SJSA1 (cell line): ENCODE data around the gene LTC4S. TPM values are rescaled to one million over a fixed set of nuclear protein-coding genes. Genes with fewer than 3 reads are reported as not detected.
"Not testable (repeated sequence)": the region's sequence is repeated elsewhere in the genome, so short reads cannot be mapped to it uniquely, and the experiment has no call there.

Experiments used
- DNase-seq, 2 experiments: peaks; one replicate each; pipeline ENCODE4 v3.0.0-alpha.2; 2015 to 2020; ENCODE audit warnings: low spot score in 2 of 2, low read depth in 1 of 2
- H3K27ac ChIP-seq: fragments of 250-450 bp; sonication (Bioruptor Pico); 2 replicates; pipeline ENCODE4 v1.5.1; 2020; ENCODE audit warnings: mild to moderate bottlenecking, moderate library complexity
- H3K27me3 ChIP-seq: fragments of 250-450 bp; sonication (Bioruptor Pico); replicated peaks from 2 replicates; pipeline ENCODE4 v1.5.1; 2020; ENCODE audit warnings: mild to moderate bottlenecking, moderate library complexity
- H3K36me3 ChIP-seq: fragments of 250-450 bp; sonication (Bioruptor Pico); 2 replicates; pipeline ENCODE4 v1.5.1; 2020; ENCODE audit warnings: mild to moderate bottlenecking
- H3K4me1 ChIP-seq: fragments of 250-450 bp; sonication (Bioruptor Pico); replicated peaks from 2 replicates; pipeline ENCODE4 v1.6.1; 2021; ENCODE audit warnings: mild to moderate bottlenecking
- H3K4me3 ChIP-seq: fragments of 250-450 bp; sonication (Bioruptor Pico); 2 replicates; pipeline ENCODE4 v1.5.1; 2020; ENCODE audit warnings: mild to moderate bottlenecking
- H3K9me3 ChIP-seq: fragments of 250-450 bp; sonication (Bioruptor Pico); replicated peaks from 2 replicates; pipeline ENCODE4 v1.5.1; 2020; ENCODE audit warnings: mild to moderate bottlenecking
- total RNA-seq: library from RNA; depleted of rRNA; stranded (reverse); fragments of >200 nt; shearing (Covaris generic); gene quantifications from 2 replicates; pipeline ENCODE4 v1.2.3, GENCODE V29; 2014; rRNA removed

Gene LTC4S, protein sequence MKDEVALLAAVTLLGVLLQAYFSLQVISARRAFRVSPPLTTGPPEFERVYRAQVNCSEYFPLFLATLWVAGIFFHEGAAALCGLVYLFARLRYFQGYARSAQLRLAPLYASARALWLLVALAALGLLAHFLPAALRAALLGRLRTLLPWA
- 0.68 TPM in 1 of 2 replicates, not detected in the other for total RNA-seq

- no peaks in the 10 kb centered on the region for H3K27me3 ChIP-seq
- no peaks in the 10 kb centered on the region for H3K9me3 ChIP-seq
- no peak for DNase-seq
- H3K36me3 ChIP-seq, result peaks cover 25% of the 10 kb centered on the region
- peaks cover 15% of the 10 kb centered on the region for H3K4me1 ChIP-seq
- H3K27ac ChIP-seq, result no peak within 1 kb of the TSS
- no peak within 1 kb of the TSS for H3K4me3 ChIP-seq
These were observed at the start of gene LTC4S for GRCh38 chr5:179793468-179794139. Gene LTC4S (plus strand): TSS chr5:179793986. CDS start chr5:179794081, 95 bp downstream.

- H3K27ac ChIP-seq, H3K27me3 ChIP-seq, H3K4me3 ChIP-seq, H3K4me1 ChIP-seq, H3K9me3 ChIP-seq, DNase-seq: not testable (repeated sequence)
- H3K36me3 ChIP-seq, result peaks cover 50% of the 10 kb centered on the region
These were observed 49.7 kb upstream of the LTC4S start for GRCh38 chr5:179744106-179744505.

- Histone ChIP-seq H3K27me3 (no peaks in the 10 kb centered on the region), H3K4me3 (no peak overlapping the region), H3K9me3 (no peaks in the 10 kb centered on the region; the same call in 1 of the 2 replicates)
These were observed 46.9 kb upstream of the LTC4S start for GRCh38 chr5:179746872-179747271.

DNA sequence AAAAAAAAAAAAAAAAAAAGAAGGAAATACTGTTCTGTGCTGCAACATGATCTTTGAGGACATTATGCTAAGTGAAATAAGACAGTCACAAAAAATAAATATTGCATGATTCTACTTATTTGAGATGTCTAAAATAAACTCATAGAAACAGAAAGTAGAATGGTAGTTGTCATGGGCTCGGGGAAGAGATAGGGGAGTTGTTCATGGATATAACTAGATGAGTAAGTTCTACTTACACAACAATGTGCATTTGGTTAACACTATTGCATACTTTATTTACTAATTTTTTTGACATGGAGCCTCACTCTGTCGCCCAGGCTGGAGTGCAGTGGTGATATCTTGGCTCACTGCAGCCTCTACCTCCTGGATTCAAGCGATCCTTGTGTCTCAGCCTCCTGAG, 46.0 kb upstream of the LTC4S start:
- H3K27me3 ChIP-seq, result no peaks in the 10 kb centered on the region
- no peak overlapping the region for H3K4me3 ChIP-seq
- no peak for DNase-seq
- no peaks in the 10 kb centered on the region; the same call in 1 of the 2 replicates for H3K9me3 ChIP-seq
- no peaks in the 10 kb centered on the region for H3K4me1 ChIP-seq
- H3K27ac ChIP-seq, result no peak overlapping the region
- peaks cover 60% of the 10 kb centered on the region for H3K36me3 ChIP-seq

More at GRCh38 chr5:179746872-179747271, 46.9 kb upstream of the LTC4S start:
- Histone ChIP-seq H3K4me1 (no peaks in the 10 kb centered on the region), H3K27ac (no peak overlapping the region), H3K36me3 (peaks cover 62% of the 10 kb centered on the region)
- no peak for DNase-seq

DNA sequence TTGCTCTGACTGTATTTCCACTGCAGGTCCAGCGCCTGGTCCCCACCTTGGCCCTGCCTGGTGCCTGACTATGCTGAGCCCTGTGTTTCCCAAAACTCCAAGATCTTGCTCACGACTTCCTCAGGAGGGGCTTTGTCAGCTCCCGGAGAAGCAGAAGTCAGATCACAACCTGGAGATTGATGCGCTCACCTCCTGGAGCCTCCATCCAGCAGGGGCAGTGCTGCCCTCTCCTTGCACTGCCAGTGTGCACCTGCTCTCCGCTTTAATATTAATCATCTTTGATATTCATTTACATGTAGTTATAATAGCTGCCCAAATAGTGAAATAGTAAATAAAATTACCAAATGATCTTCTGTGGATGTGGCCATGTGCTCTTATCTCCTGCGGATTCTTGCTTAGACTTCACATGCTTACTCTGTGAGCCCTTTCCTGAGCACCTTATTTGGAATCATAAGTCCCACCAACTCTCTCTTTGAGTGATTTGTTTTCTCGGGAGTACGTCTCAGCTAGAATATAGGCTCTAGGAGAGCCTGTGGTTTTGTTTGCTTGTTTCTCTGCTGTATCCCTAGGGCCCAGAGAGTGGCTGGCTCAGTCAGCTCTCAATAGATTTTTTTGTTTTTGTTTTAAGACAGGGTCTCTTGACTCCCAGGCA, 43.8 kb upstream of the LTC4S start:
- H3K9me3 ChIP-seq, result no peaks in the 10 kb centered on the region; the same call in none of the 2 replicates
- no peak for DNase-seq
- H3K4me3 ChIP-seq, result no peak overlapping the region
- H3K4me1 ChIP-seq, result peaks cover 5% of the 10 kb centered on the region
- peaks cover 63% of the 10 kb centered on the region for H3K36me3 ChIP-seq
- no peak overlapping the region for H3K27ac ChIP-seq
- H3K27me3 ChIP-seq, result no peaks in the 10 kb centered on the region

DNA sequence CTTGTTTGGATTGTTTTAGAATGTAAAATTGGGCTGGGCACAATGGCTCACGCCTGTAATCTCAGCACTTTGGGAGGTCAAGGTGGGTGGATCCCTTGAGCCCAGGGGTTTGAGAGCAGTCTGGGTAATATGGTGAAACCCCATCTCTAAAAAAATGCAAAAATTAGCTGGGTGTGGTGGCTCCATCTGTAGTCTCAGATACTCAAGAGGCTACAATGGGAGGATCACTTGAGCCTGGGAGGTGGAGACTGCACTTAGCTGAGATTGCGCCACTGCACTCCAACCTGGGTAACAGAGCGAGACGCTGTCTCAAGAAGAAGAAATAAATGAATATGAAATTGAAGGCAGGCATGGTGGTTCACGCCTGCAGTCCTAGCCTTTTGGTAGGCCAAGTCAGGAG, 39.8 kb upstream of the LTC4S start:
- Histone ChIP-seq H3K36me3 (peaks cover 45% of the 10 kb centered on the region), H3K27ac (no peak overlapping the region), H3K4me1 (peaks cover 6% of the 10 kb centered on the region), H3K4me3 (no peak overlapping the region), H3K27me3 (no peaks in the 10 kb centered on the region), H3K9me3 (no peaks in the 10 kb centered on the region; the same call in 1 of the 2 replicates)
- DNase-seq, result no peak

DNA sequence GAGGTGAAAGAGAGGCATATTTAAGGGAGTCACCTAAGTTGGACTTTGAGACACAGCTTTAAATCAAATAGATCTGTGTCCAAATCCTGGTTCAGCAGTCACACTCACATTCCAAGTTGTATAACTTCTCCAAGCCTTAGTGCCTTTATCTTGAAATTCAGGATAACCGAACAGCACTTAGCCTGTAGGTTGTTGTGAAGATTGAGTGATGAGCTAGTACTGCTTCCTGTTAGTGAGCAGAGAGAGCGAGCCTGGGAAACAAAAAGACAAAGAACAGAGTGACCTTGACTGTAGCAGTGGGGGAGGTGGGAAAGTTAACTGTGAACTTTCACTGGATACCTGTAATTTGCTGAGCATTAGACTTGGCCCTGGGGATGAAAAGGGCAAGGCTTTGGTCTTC, 38.8 kb upstream of the LTC4S start:
- peaks cover 6% of the 10 kb centered on the region for H3K4me1 ChIP-seq
- no peak overlapping the region for H3K27ac ChIP-seq
- H3K9me3 ChIP-seq, result no peaks in the 10 kb centered on the region; the same call in 1 of the 2 replicates

GRCh38 chr5:179758955-179759354, 34.8 kb upstream of the LTC4S start:
- Histone ChIP-seq H3K27ac (no peak overlapping the region), H3K4me3 (no peak overlapping the region), H3K4me1 (peaks cover 33% of the 10 kb centered on the region), H3K9me3 (no peaks in the 10 kb centered on the region; the same call in 1 of the 2 replicates), H3K27me3 (no peaks in the 10 kb centered on the region), H3K36me3 (peaks cover 16% of the 10 kb centered on the region)
- no peak for DNase-seq

More for the DNA sequence above, 38.8 kb upstream of the LTC4S start:
- H3K4me3 ChIP-seq, result no peak overlapping the region
- H3K36me3 ChIP-seq, result peaks cover 39% of the 10 kb centered on the region
- no peak for DNase-seq
- no peaks in the 10 kb centered on the region for H3K27me3 ChIP-seq

DNA sequence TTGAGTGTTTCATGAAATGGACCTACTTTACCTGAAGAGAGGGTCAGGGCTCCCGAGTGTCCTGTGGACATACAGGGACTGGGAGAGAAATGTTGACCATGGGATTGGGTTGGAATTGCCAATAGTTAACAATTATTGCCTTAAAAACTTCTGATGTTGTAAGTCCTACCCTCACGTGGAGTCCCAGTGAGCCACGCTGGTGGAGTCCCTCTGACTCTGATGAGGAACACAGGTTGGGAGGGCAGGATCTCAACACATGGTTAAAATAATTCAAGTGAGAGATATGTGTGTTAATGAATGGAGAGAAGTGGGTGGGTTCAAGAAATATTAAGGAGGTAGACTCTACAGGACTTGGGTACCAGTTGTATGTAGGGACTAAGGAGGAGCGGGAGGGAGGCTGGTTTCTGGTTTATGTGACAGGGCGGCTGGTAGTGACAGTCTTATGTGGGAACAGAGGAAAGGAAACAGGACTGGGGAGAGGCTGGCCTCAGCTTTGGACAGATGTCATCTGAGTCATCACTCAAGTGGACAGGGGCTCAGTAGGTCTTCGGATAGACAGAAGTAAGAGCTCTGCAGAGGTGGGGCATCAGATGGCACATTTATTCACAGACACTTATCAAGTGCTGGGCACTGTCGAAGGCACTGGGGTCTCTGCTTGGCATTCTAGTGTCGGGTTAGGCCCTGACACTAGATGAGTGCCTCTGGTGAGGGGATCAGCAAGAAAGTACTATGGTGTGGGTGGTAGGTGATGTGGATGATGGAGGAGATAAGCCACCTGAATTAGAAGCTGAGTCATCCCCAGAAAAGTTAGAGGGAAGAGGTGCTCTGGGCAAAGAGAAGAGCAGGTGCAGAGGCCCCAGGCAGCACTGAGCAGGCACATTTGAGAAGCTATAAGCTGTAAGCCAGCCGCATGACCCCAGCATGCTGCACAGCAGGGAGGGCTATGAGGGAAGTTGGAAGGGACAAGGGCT, 33.9 kb upstream of the LTC4S start:
- Histone ChIP-seq H3K9me3 (no peaks in the 10 kb centered on the region; the same call in 1 of the 2 replicates), H3K27ac (no peak overlapping the region), H3K4me3 (no peak overlapping the region), H3K27me3 (no peaks in the 10 kb centered on the region), H3K36me3 (peaks cover 17% of the 10 kb centered on the region), H3K4me1 (peaks cover 39% of the 10 kb centered on the region)
- DNase-seq, result no peak

DNA sequence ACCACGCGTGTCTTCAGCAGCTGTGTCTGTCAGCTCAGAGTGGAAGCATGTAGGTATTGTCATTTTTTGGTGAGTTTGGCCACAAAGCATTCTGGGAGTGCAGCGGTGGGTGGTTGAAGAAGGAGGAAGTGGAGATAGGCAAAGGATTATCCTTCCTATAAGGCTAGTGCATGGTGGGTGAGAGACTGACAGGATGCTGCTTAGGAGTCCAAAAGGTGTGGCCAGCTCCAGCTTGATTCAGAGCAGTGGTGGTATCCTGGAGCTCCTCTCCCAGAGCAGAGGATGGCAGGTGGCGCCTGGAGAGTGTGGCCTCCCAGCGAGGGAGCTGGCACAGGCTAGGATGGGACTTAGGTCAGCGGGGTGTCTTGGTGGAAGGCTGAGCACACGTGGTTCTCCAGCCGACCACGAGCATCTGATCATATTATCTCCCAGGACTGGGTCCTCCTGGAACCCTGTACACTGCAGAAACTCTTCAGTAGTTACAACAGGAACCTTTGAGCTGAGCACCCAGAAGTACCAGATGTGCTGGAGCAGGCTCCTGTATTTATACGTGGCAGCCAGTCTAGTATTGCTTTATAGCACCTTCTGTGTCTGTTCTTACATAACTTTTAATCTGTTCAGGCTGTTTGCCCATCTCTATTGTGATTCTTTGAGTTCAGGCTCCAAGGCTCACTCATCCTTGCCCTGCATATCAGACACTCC, 31.6 kb upstream of the LTC4S start:
- H3K36me3 ChIP-seq, result peaks cover 29% of the 10 kb centered on the region
- H3K4me3 ChIP-seq, result no peak overlapping the region
- no peak for DNase-seq
- H3K9me3 ChIP-seq, result no peaks in the 10 kb centered on the region
- H3K27me3 ChIP-seq, result no peaks in the 10 kb centered on the region
- H3K4me1 ChIP-seq, result peaks cover 60% of the 10 kb centered on the region
- peak overlapping the region; percentile 1; the same call in 1 of the 2 replicates for H3K27ac ChIP-seq

DNA sequence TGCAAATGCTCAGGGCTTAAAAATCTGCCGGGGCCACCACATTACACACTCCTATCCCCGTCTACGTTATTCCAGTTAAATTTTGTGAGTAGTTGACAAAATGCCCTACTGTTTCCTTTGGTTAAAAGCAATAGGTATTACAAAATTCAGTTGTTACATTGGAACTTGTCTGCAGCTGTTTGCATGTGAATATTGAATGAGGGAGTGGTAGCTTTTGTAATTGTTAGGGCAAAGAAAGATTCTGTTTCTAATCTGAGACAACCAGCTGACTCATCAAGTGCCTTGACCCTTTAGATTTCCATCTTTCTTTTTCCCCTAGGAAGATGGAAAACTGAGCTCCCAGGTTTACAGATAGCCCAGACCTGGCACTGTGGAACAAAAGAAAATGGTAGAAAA, 31.0 kb upstream of the LTC4S start:
- no peaks in the 10 kb centered on the region for H3K27me3 ChIP-seq
- peaks cover 64% of the 10 kb centered on the region for H3K4me1 ChIP-seq
- H3K9me3 ChIP-seq, result no peaks in the 10 kb centered on the region
- no peak for DNase-seq
- peaks cover 34% of the 10 kb centered on the region for H3K36me3 ChIP-seq
- H3K4me3 ChIP-seq, result no peak overlapping the region
- H3K27ac ChIP-seq, result peak overlapping the region; percentile 1; the same call in 1 of the 2 replicates

DNA sequence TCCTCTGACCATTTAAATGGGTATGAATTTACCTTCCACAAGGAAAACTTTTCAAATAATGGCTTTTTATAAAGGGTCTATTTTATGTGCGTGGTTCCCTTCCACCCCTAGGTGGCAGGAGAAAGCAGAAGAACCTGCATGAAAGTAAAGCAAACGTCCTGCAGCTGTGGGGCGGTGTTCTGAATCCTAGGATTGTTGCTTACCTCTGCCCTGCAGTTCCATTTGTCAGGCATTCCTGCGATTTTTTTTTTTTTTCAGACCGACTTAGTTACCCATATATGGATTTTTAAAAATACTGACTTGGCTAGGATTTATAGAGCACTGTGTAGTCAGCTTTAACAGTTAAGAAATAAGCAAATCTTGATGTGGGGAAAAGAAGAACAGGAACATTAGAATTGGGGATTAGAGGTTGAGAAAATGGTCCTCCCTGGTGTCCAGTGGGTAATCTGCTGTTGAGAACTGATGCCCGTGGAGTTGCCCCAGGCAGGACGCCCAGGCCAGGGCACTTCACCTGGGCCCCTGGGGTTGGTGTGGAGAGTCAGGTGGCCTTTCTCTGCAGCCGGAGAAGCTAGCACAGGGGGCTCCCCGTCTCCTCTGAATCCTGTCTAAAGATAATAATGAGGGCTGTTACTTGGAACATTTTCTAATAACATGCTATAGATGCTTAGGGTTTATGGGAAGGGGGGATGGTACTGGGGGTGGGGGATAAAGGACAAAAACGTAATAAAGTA, 30.4 kb upstream of the LTC4S start:
- H3K36me3 ChIP-seq, result peaks cover 40% of the 10 kb centered on the region
- no peaks in the 10 kb centered on the region for H3K9me3 ChIP-seq
- H3K4me1 ChIP-seq, result peaks cover 64% of the 10 kb centered on the region
- H3K4me3 ChIP-seq, result no peak overlapping the region
- peak; percentile 79 to 84 for DNase-seq
- 0 out of 2 replicates have a peak overlapping the region, but pooled peaks have one; percentile 22 for H3K27ac ChIP-seq
- no peaks in the 10 kb centered on the region for H3K27me3 ChIP-seq
